Small intestine (tissue), 16 donors: Measurements from ENCODE around the gene HOXB4. TPM values are rescaled to one million over a fixed set of nuclear protein-coding genes. Genes with fewer than 3 reads are reported as not detected.
A peak's percentile ranks its signal among the peaks of the same experiment; 100 is the strongest.

Source experiments
- DNase-seq, 2 donors: peaks; one replicate each; pipeline versions ENCODE4 v3.0.0 to v3.0.0-alpha.2; 2013
- FAIRE-seq: peaks from 2 replicates; lab custom pipeline; 2012; peaks lifted over from hg19 to GRCh38; lab: Jason Lieb, UNC
- H3K27ac ChIP-seq, 3 donors: one replicate each; pipeline ENCODE4 v1.5.1; 2013; ENCODE audit warnings: low read length in 2 of 3, mild to moderate bottlenecking in 2 of 3, control low read depth in 1 of 3, inconsistent platforms in 1 of 3, low read depth in 1 of 3, moderate library complexity in 1 of 3
- H3K27me3 ChIP-seq, 3 donors: one replicate each; pipeline ENCODE4 v1.6.1; 2013; ENCODE audit warnings: low read length in 3 of 3, inconsistent platforms in 1 of 3; ENCODE audit not compliant: control insufficient read depth in 3 of 3, insufficient read depth in 3 of 3
- H3K36me3 ChIP-seq, 3 donors: one replicate each; pipeline ENCODE4 v1.6.1; 2013; ENCODE audit warnings: low read length in 3 of 3, inconsistent platforms in 1 of 3, low read depth in 1 of 3, mild to moderate bottlenecking in 1 of 3, moderate library complexity in 1 of 3; ENCODE audit not compliant: control insufficient read depth in 3 of 3, insufficient read depth in 2 of 3
- H3K4me1 ChIP-seq, 3 donors: one replicate each; pipeline ENCODE4 v1.6.1; 2013; ENCODE audit warnings: low read length in 2 of 3, inconsistent platforms in 1 of 3, low read depth in 1 of 3, mild to moderate bottlenecking in 1 of 3, moderate library complexity in 1 of 3; ENCODE audit not compliant: control insufficient read depth in 3 of 3, insufficient read depth in 2 of 3
- H3K4me3 ChIP-seq, 3 donors: one replicate each; pipeline ENCODE4 v1.5.1; 2013; ENCODE audit warnings: low read length in 3 of 3, control low read depth in 1 of 3, inconsistent platforms in 1 of 3, low read depth in 1 of 3, mild to moderate bottlenecking in 1 of 3, moderate library complexity in 1 of 3
- H3K9me3 ChIP-seq, 2 donors: one replicate each; pipeline ENCODE4 v1.6.1; 2013; ENCODE audit warnings: low read depth in 1 of 2, low read length in 1 of 2; ENCODE audit not compliant: control insufficient read depth in 2 of 2, insufficient read depth in 1 of 2
- WGBS, 3 donors: extraction: QIAGEN DNeasy Blood & Tissue Kit; methylation state at CpG; one replicate each; pipeline ENCODE4 v1.1.7; 2013; 5-methylcytosine and 5-hydroxymethylcytosine counted together
- long read RNA-seq, 10 donors: transcript quantifications; one replicate each; lab custom pipeline, GENCODE V29; 2026
- polyA plus RNA-seq, 4 donors: library from polyadenylated mRNA; stranded (reverse) in 3 of 4; unstranded in 1 of 4; fragments of 200-250 nt in 3 of 4; fragments of 120-200 nt in 1 of 4; gene quantifications; one replicate each; pipeline versions ENCODE4 v1.2.1 to v1.2.3, GENCODE V29; 2013
- donor health status: healthy with polysubstance abuse.
- donor health status: control.
- donor health status: control.
- donor health status: Bipolar disorder and iron deficiency.
- donor health status: healthy.

The HOXB4 gene
- 1 to 10 TPM in 2 of 4 donors, under 1 TPM in 1, not detected in 1; 0.27 to 3.1 (median 2.2) TPM for polyA plus RNA-seq
- long read RNA-seq, donor 1 = 0 reads
- long read RNA-seq, donor 2, partial matches to known transcripts = 0 of 1 reads
- long read RNA-seq, donor 2, other reads (novel, unspliced or antisense) = 0 of 1 reads
- long read RNA-seq, donor 3, transcript HOXB4-201 (2 exons, 3,757 nt) = major isoform, 6 of 6 reads
- long read RNA-seq, donor 3, partial matches to known transcripts = 0 of 6 reads
- long read RNA-seq, donor 3, other reads (novel, unspliced or antisense) = 0 of 6 reads
- long read RNA-seq, donor 4 = 0 reads
- long read RNA-seq, donor 5, partial matches to known transcripts = 0 of 2 reads
- long read RNA-seq, donor 5, other reads (novel, unspliced or antisense) = 0 of 2 reads
- long read RNA-seq, donor 6, partial matches to known transcripts = 0 of 2 reads
- long read RNA-seq, donor 6, other reads (novel, unspliced or antisense) = 0 of 2 reads
- long read RNA-seq, donor 7 = 0 reads
- long read RNA-seq, donor 8 = 0 reads
- long read RNA-seq, donor 9 = 0 reads
- long read RNA-seq, donor 10, transcript HOXB4-201 (2 exons, 3,757 nt) = major isoform, 8 of 8 reads
- long read RNA-seq, donor 10, partial matches to known transcripts = 0 of 8 reads
- long read RNA-seq, donor 10, other reads (novel, unspliced or antisense) = 0 of 8 reads

DNA sequence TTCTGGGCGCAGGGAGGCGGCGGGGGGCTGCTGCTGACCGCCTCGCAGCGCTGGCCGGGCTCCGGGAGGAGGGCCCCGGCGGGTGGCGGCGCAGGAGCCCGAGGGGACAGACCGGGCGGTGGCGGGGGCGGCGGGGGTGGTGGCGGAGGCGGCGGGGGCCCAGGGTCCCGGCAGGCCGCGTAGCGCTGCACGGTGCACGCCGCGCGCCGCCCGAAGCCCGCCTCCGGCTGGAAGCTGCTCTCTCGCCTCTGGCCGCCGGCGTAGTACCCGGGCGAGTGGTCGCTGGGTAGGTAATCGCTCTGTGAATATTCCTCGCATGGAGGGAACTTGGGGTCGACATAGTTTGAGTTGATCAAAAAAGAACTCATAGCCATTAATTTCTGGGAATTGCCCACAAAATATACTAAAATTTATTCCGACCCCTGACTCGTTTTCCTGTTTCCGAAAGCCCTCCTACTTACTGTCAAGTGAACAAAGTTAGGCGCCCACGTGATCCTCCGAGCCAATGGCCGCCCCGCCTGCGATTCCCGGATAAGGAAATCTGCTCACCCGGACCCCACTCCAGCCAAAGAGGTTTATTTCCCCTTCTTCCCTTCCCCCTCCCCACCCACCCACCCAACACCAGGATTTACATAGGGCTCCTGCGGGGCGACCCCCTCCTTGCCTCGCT lies at the start of gene HOXB4:
TSS of gene HOXB4 (minus strand) at position 405 of the 670 bp plus-strand sequence. CDS start at position 374, 31 bp downstream.
- FAIRE-seq (no peak), DNase-seq (peak in 1 of 2 donors; percentile 30)
- 1 to 7% (median 7%) methylated on average over 25 to 58 of the region's 58 CpGs for whole genome bisulfite sequencing, 3 donors
- Histone ChIP-seq H3K9me3 (no peaks in the 10 kb centered on the region), H3K27me3 (peaks cover 6 to 96% (median 10%) of the 10 kb centered on the region in 3 donors), H3K4me1 (peaks cover 0 to 30% (median 2%) of the 10 kb centered on the region in 3 donors), H3K4me3 (peak within 1 kb of the TSS; percentile 43 to 54 (median 53)), H3K36me3 (peaks cover 0 to 19% (median 0%) of the 10 kb centered on the region in 3 donors), H3K27ac (peak within 1 kb of the TSS in 2 of 3 donors; percentile 79 to 85)

DNA sequence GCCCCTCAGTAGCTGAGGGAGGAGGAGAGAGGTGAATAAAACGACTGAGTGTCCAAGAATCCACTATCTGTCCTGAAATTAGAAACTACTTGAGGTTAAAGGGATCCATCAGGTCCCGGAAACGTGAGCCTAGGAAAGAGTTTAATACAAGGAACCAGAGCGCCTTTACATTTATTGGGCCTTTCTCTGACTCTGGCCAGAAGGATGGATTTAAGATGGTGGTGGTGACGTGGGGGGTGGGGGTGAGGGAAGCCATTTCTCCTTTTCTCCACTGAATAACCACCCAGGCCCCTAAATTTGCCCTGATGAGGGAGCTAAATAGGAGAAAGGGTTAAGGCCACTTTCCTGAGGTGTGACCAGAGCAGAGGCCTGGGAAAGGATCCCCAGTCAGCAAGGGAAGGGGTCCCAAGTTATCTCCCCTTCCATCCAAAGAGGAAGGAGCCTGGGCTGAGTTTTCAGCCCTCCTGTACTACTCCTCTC lies 49.0 kb upstream of the HOXB4 start:
- no peaks in the 10 kb centered on the region for H3K36me3 ChIP-seq
- peaks cover 9 to 99% (median 75%) of the 10 kb centered on the region in 3 donors for H3K27me3 ChIP-seq
- peaks cover 0 to 21% (median 0%) of the 10 kb centered on the region in 3 donors for H3K4me1 ChIP-seq
- DNase-seq (no peak), FAIRE-seq (no peak)
- 14 to 30% (median 26%) methylated on average over 5 of the region's 5 CpGs for WGBS, 3 donors
- no peaks in the 10 kb centered on the region for H3K9me3 ChIP-seq
- no peak overlapping the region for H3K27ac ChIP-seq
- H3K4me3 ChIP-seq = no peak overlapping the region

DNA sequence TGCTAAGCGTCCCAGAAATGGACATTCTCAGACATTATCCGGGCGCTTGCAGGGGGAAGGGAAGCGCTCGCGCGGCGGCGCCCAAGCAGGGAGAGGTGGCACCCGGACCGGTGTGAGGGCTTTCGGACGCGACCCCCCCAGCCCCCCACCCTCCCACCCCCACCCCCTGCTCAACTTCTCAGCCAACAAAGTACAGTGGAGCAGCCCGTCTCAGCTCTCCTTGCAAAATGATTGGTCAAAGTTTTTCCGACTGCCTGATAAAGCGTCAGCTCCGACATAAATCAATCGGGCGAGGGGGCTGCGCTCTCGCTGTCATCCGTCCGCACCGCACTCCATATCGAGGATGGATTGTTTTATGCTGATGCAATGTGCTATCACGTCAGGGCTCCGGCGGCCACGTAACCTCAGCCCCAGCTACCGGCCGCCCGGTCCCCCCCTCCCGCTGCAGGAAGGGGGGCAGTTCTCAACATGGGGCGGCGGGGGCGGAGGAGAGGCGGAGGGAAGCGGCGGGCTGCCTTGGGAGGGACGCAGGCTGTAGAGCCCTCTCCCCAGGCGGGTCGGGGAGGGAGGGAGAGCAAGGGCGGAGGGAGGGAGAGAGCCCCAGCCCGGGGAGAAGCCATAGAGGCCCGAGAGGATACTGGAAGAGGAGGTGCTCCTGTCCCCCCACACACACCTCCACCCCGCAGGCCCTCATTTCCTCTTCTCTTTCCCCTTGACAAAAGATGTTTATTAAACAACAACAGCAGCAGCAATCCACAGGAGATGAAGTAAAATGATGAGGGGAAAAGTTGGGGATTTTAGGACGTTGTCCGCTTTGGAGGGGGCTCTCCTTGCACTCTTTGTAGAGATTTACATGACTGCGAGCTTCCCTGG lies 48.3 kb upstream of the HOXB4 start, which contains the start of gene HOXB9:
TSS of gene HOXB9 (minus strand) at position 114 of the 873 bp plus-strand sequence. CDS start at position 25, 89 bp downstream.
- Histone ChIP-seq H3K36me3 (no peaks in the 10 kb centered on the region), H3K27me3 (peaks cover 9 to 99% (median 75%) of the 10 kb centered on the region in 3 donors), H3K4me1 (peaks cover 0 to 22% (median 0%) of the 10 kb centered on the region in 3 donors), H3K9me3 (no peaks in the 10 kb centered on the region), H3K27ac (peak within 1 kb of the TSS in 1 of 3 donors; percentile 46), H3K4me3 (peak within 1 kb of the TSS in 2 of 3 donors; percentile 29 to 40)
- DNase-seq = peak in 1 of 2 donors; percentile 60
- FAIRE-seq = no peak
- WGBS, 3 donors = 2 to 3% (median 2%) methylated on average over 42 to 50 of the region's 50 CpGs

DNA sequence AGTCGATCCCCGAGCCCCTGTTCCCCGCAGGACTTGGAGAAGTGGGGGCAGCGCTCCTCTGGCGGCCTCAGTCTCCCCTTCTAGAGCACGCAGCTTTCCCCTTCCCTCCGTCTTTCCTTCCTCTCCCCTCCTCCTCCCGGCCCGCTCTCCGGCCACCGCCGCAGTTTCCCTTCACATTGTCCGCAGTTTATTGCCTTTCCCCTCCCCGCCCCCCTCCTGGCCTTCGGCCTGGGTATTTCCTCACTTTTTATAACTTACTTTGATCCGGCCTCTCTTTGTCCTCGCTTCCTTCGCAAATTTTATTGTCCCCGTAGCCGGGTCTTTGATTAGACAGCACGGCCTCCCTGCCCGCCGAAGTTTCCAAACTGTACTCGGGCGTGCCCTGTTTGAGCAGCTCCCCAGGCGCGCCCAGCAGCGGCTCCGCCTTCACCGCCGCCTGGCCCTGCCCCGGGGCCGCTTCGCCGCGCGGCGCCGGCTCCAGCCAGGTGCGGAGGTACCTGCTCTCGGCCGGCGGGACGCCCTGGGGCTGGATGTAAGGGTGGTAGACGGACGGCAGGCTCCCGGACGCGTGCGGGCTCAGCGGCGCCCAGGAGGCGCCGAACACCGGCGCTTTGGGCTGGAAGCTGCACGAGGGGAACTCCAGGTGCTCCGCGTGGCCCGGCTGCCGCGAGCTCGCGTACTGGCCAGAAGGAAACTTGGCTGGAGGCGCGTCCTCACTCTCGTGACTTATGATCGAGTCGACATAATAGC lies 47.5 kb upstream of the HOXB4 start:
- Histone ChIP-seq H3K4me3 (peak overlapping the region in 2 of 3 donors; percentile 29 to 40), H3K36me3 (no peaks in the 10 kb centered on the region), H3K27me3 (peaks cover 9 to 99% (median 77%) of the 10 kb centered on the region in 3 donors), H3K9me3 (no peaks in the 10 kb centered on the region), H3K4me1 (peaks cover 0 to 19% (median 0%) of the 10 kb centered on the region in 3 donors), H3K27ac (peak overlapping the region in 1 of 3 donors; percentile 46)
- DNase-seq (peak; percentile 23 to 72), FAIRE-seq (no peak)
- WGBS, 3 donors = 0 to 1% (median 0%) methylated on average over 67 to 69 of the region's 69 CpGs

DNA sequence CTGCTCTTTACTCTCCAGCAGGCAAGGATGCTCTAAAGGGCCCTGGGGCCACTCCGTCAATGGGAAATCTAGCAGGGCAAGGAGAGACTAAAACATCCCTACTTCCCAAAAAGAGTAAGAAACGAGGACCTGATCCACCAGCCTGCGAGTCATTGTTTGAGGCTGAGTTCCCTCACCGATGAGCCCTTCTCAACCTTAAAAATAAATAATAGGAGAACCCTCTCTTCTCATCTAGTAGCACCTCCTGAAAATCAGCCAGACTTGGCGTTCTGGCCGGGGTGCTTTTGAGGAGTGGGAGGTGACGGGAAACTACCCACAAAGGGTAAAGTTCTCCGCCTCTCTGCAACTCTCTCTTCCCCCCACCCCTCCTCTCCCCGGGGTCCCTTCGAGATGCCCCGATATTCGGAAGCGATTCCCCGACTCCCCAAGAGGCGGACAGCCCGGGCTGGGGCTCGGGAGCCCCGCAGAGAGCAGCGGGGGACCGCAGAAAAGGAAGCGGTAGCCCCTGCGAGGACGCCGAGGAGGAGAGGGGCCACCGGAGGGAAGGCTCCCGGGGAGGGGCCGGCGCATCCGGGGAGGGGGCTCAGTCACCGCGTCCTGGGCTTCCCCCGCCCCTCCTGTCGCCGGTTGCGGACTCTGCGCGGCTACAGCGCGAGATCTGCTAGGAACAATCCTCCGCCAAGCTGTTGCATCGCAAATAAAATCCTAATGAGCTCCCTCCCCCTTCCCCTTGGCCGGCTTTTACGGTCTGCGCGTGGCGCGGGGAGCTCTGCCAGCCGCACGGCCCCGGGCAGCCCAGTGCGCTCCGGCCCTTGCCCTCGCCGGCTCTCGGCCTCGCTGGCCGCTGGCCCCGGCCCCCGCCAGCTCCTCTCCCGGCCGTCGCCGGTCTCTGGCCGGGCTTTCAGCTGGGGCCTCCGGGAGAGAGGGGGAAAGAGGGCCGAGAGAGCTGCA lies 46.7 kb upstream of the HOXB4 start:
- DNase-seq = peak in 1 of 2 donors; percentile 61
- peaks cover 0 to 22% (median 0%) of the 10 kb centered on the region in 3 donors for H3K4me1 ChIP-seq
- WGBS, 3 donors = 2 to 4% (median 2%) methylated on average over 36 to 66 of the region's 66 CpGs
- no peak for FAIRE-seq
- peak overlapping the region in 2 of 3 donors; percentile 29 to 40 for H3K4me3 ChIP-seq
- H3K9me3 ChIP-seq = no peaks in the 10 kb centered on the region
- peaks cover 9 to 99% (median 80%) of the 10 kb centered on the region in 3 donors for H3K27me3 ChIP-seq
- H3K36me3 ChIP-seq = no peaks in the 10 kb centered on the region
- no peak overlapping the region for H3K27ac ChIP-seq

DNA sequence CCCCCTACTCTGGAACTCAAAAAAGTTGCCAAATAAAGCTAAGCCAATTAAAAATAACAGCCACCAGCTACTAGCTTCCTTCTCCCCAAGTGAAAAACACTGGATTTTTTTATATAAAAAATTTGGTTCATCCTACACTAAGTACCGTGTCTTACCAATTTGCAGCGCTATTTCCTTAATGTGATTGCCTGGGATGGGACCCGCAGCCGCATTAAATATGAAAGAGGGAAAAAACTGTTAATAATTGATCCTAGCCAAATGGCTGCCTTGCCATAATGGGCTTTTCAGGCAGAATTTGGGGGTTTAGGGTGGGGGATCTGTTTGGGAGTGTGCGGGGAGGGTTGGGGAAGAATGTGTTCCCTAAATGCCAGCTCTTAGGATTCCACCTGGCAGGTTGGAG lies 46.0 kb upstream of the HOXB4 start:
- WGBS, 3 donors = 16 to 36% (median 25%) methylated on average over 5 of the region's 5 CpGs

More for the DNA sequence above, 46.0 kb upstream of the HOXB4 start:
- H3K36me3 ChIP-seq = no peaks in the 10 kb centered on the region
- no peaks in the 10 kb centered on the region for H3K9me3 ChIP-seq
- H3K27me3 ChIP-seq = peaks cover 4 to 99% (median 79%) of the 10 kb centered on the region in 3 donors
- no peak overlapping the region for H3K27ac ChIP-seq
- FAIRE-seq (no peak), DNase-seq (no peak)
- no peak overlapping the region for H3K4me3 ChIP-seq
- peaks cover 0 to 28% (median 0%) of the 10 kb centered on the region in 3 donors for H3K4me1 ChIP-seq
